Liver (tissue), 3 donors: Measurements from ENCODE around the gene SPAST.

Experiments
- GABPA ChIP-seq, 2 donors: IDR thresholded peaks in 1 of 2; conservative IDR thresholded peaks in 1 of 2; 2 replicates each; pipeline ENCODE4 v1.6.1; 2016; ENCODE audit warnings: antibody characterized with exemption in 2 of 2, mild to moderate bottlenecking in 1 of 2, moderate library complexity in 1 of 2
- JUND ChIP-seq, 2 donors: IDR thresholded peaks; 2 replicates each; pipeline ENCODE4 v1.6.1; 2016; ENCODE audit warnings: antibody characterized with exemption in 2 of 2
- TF ChIP-seq, protein P1 (sequence below): fragments of 150-350 bp; IDR thresholded peaks from 2 replicates; pipeline ENCODE4 v1.5.1; 2017; ENCODE audit warnings: improper control_type of control experiment, low read depth, low read length; ENCODE audit not compliant: missing input control
- TF ChIP-seq, protein P2 (sequence below): IDR thresholded peaks from 2 replicates; pipeline ENCODE4 v1.6.1; 2016; ENCODE audit warnings: antibody characterized with exemption
- donor health status: healthy.
- donor health status: healthy.

DNA sequence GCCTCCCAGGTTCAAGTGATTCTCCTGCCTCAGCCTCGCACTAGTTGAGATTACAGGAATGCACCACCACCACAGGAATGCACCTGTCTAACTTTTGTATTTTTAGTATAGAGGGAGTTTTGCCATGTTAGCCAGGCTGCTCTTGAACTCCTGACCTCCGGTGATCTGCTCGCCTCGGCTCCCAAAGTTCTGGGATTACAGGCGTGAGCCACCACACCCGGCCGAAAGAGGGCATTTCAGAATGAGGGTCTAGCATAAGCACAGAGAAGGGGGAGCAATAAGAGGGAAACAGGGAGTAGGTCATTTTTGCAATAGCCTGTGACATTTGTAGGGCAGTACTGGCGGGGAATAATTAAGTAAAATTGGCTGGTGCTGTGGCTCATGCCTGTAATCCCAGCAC lies 1.9 kb upstream of the SPAST start:
- TF ChIP-seq JUND (IDR thresholded peaks at IDR 0.05) (no peak), GABPA (IDR thresholded peaks at IDR 0.05 in 1 of 2, conservative IDR thresholded peaks at IDR 0.05 in 1 of 2) (no peak)
- TF ChIP-seq, protein P1, sequence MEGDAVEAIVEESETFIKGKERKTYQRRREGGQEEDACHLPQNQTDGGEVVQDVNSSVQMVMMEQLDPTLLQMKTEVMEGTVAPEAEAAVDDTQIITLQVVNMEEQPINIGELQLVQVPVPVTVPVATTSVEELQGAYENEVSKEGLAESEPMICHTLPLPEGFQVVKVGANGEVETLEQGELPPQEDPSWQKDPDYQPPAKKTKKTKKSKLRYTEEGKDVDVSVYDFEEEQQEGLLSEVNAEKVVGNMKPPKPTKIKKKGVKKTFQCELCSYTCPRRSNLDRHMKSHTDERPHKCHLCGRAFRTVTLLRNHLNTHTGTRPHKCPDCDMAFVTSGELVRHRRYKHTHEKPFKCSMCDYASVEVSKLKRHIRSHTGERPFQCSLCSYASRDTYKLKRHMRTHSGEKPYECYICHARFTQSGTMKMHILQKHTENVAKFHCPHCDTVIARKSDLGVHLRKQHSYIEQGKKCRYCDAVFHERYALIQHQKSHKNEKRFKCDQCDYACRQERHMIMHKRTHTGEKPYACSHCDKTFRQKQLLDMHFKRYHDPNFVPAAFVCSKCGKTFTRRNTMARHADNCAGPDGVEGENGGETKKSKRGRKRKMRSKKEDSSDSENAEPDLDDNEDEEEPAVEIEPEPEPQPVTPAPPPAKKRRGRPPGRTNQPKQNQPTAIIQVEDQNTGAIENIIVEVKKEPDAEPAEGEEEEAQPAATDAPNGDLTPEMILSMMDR, result no peak
- TF ChIP-seq, protein P2, sequence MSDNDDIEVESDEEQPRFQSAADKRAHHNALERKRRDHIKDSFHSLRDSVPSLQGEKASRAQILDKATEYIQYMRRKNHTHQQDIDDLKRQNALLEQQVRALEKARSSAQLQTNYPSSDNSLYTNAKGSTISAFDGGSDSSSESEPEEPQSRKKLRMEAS, result no peak
